Stimulated activated CD8-positive, alpha-beta memory T cell treated with anti-CD3 and anti-CD28 coated beads, Interleukin-12 subunit alpha, Interleukin-12 subunit beta, amount 100 ng/mL, for 4 hours (primary cell): ENCODE results near the gene CALCB.

Source experiments
- DNase-seq: peaks from one replicate; pipeline ENCODE4 v3.0.0-alpha.2; 2020; ENCODE audit warnings: low read depth

Gene CALCB

GRCh38 chr11:15118431-15118830 is 45.0 kb downstream of the CALCB start:
- DNase-seq, result no peak

DNA sequence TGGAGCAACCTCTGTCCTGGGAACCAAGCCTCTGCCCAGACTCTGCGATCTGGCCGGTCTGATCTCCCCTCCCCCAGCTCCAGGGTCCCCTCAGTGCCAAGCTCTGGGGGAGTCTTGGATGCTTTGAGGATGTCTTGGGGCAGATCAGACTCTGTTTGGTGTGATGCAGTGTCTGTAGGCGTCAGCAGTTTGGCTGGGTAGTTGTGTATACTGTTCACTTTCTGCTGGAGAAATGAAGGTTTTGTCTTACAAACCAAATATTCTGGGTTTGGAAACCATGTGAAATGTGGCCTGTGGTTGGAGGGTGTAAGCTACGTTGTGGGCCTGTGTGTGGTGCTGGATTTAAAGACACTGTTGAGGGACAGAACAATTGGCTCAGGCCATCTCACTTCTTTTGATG is 46.0 kb downstream of the CALCB start:
- DNase-seq, result no peak

GRCh38 chr11:15119826-15120225 is 46.4 kb downstream of the CALCB start:
- no peak for DNase-seq

- DNase-seq, result no peak
Observed at GRCh38 chr11:15123849-15124248, 50.5 kb downstream of the CALCB start.

DNA sequence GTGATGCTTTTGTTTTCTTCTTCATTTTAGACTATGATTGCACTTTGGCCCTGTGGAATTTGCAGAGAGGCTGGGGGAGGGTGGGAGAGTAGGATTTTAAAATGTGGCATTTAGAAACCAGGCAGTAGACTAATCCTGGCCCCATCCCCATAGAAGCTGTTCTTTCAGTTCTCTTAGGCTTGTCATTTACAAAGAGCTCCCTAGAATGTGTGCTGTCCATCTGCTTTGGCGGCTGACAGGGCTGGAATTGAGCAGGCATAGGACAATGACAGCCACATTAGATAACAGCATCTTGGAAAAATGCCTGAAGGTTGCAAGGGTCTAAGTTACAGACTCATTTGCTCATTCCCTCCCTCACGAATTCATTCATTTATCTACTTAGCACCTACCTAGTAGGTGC is 51.1 kb downstream of the CALCB start:
- DNase-seq, result no peak

GRCh38 chr11:15127341-15127740 is 53.9 kb downstream of the CALCB start:
- no peak for DNase-seq
